ENCODE measurements around the gene WLS.

Gene WLS

GRCh38 chr1:68234094-68234493 lies 1.8 kb upstream of the WLS start:
- no peak for TF ChIP-seq CTCF (conservative IDR thresholded peaks at IDR 0.05; ENCODE audit: low read length)
- H3K4me3 ChIP-seq (ENCODE audit: low read length), result no peak overlapping the region
- DNase-seq (ENCODE audit: low read depth), result no peak

- peak overlapping the region; percentile 80 for H3K4me3 ChIP-seq (ENCODE audit: low read length)
- DNase-seq (ENCODE audit: low read depth), result no peak
- TF ChIP-seq CTCF (conservative IDR thresholded peaks at IDR 0.05; ENCODE audit: low read length), result no peak
Measured at GRCh38 chr1:68233202-68233601, 879 bp upstream of the WLS start.

- peak overlapping the region; percentile 80 for H3K4me3 ChIP-seq (ENCODE audit: low read length)
- DNase-seq (ENCODE audit: low read depth), result peak; percentile 53
- no peak for TF ChIP-seq CTCF (conservative IDR thresholded peaks at IDR 0.05; ENCODE audit: low read length)
Measured at GRCh38 chr1:68231627-68232288, 565 bp downstream of the WLS start.

- TF ChIP-seq CTCF (conservative IDR thresholded peaks at IDR 0.05; ENCODE audit: low read length), result no peak
- no peak for DNase-seq (ENCODE audit: low read depth)
- H3K4me3 ChIP-seq (ENCODE audit: low read length), result peak overlapping the region; percentile 80
Measured at GRCh38 chr1:68230901-68231626, 1.3 kb downstream of the WLS start.

- H3K4me3 ChIP-seq (ENCODE audit: low read length), result peak overlapping the region; percentile 80
- DNase-seq (ENCODE audit: low read depth), result no peak
- no peak for TF ChIP-seq CTCF (conservative IDR thresholded peaks at IDR 0.05; ENCODE audit: low read length)
Measured at GRCh38 chr1:68230484-68230802, 1.9 kb downstream of the WLS start.

GRCh38 chr1:68229650-68230483 lies 2.5 kb downstream of the WLS start:
- no peak for DNase-seq (ENCODE audit: low read depth)
- peak overlapping the region; percentile 80 for H3K4me3 ChIP-seq (ENCODE audit: low read length)
- no peak for TF ChIP-seq CTCF (conservative IDR thresholded peaks at IDR 0.05; ENCODE audit: low read length)

Measured in AG10803 (cell line).